ENCODE measurements around the gene MDM4. TPM values are rescaled to one million over a fixed set of nuclear protein-coding genes. Genes with fewer than 3 reads are reported as not detected.

The MDM4 gene
- polyA plus RNA-seq, 2 of the 4 experiments (the other 2 are of a cell fraction) = 4.6 to 48.9 TPM

DNA sequence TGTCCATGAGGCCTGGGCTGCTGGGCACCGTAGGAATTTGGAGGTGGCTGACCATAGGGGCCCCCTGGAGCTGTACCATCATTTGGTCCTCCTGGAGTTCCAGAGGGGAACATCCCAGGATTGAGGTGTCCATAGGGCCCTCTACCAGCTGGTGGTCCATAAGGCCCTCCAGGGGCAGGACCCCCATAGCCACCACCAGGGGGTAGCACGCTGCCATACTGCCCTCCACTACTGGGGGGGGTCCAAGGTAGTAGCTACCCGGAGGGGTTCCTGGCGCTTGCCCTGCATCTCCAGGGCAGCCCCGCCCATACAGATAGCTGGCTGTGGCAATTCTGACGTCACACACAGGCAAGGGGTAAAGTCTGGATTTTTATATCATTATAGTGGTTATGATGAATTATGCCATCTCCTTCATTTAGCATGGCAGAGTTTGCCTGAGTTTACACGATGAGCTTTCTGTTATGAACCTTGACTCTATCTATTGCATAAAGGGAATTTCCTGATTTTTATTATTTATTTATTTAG is 13.2 kb downstream of the MDM4 start:
- DNase-seq (ENCODE audit: low read depth in 1 of 2, low spot score in 1 of 2) (no peak), FAIRE-seq (no peak), ATAC-seq (peak in 1 of 2 experiments; percentile 56; a peak in 4 of 6 replicates)
- H3K27ac ChIP-seq = no peak overlapping the region
- H3K4me3 ChIP-seq = no peak overlapping the region
- CTCF ChIA-PET = interaction anchor here (0.8 to 1.7 kb wide), 7 partner anchors 8 to 278 kb away, joined by 3 to 8 read pairs (median 3); no protein-coding TSS in a partner anchor
- H3K4me1 ChIP-seq = peaks cover 6% of the 10 kb centered on the region; the same call in 2 of the 3 replicates
- WGBS (ENCODE audit: missing lambda C conversion rate) = 91% methylated on average over 5 of the region's 7 CpGs
- POLR2A ChIA-PET = interaction anchor here (4.3 kb wide), 1 partner anchor 13 kb away, joined by 20 read pairs; the partner anchor contains the start of gene MDM4
- TF ChIP-seq NPAS2 (CRISPR knock-in tag; IDR thresholded peaks at IDR 0.05; ENCODE audit: borderline replicate concordance) = no peak
- TF ChIP-seq SREBF2 (IDR thresholded peaks at IDR 0.05) = no peak
- no peak for TF ChIP-seq ZFP36 (IDR thresholded peaks at IDR 0.05; ENCODE audit: borderline replicate concordance, partially characterized antibody)
- TF ChIP-seq, protein P1, sequence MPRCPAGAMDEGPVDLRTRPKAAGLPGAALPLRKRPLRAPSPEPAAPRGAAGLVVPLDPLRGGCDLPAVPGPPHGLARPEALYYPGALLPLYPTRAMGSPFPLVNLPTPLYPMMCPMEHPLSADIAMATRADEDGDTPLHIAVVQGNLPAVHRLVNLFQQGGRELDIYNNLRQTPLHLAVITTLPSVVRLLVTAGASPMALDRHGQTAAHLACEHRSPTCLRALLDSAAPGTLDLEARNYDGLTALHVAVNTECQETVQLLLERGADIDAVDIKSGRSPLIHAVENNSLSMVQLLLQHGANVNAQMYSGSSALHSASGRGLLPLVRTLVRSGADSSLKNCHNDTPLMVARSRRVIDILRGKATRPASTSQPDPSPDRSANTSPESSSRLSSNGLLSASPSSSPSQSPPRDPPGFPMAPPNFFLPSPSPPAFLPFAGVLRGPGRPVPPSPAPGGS (IDR thresholded peaks at IDR 0.05) = no peak
- no peak for TF ChIP-seq POLR2AphosphoS2 (conservative IDR thresholded peaks at IDR 0.05; ENCODE audit: low read length)
- TF ChIP-seq, protein P2, sequence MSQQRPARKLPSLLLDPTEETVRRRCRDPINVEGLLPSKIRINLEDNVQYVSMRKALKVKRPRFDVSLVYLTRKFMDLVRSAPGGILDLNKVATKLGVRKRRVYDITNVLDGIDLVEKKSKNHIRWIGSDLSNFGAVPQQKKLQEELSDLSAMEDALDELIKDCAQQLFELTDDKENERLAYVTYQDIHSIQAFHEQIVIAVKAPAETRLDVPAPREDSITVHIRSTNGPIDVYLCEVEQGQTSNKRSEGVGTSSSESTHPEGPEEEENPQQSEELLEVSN (IDR thresholded peaks at IDR 0.05; ENCODE audit: borderline replicate concordance, low read depth) = no peak
- TF ChIP-seq EP300 (IDR thresholded peaks at IDR 0.05) = no peak
- no peak for TF ChIP-seq FOSL2 (IDR thresholded peaks at IDR 0.05)
- no peak for TF ChIP-seq FOSL2 (CRISPR knock-in tag; IDR thresholded peaks at IDR 0.05)
- no peak for TF ChIP-seq HDAC2 (IDR thresholded peaks at IDR 0.05)
- no peak for TF ChIP-seq FOXS1 (CRISPR knock-in tag; IDR thresholded peaks at IDR 0.05)
- TF ChIP-seq USF2 (IDR thresholded peaks at IDR 0.05) = no peak
- no peak overlapping the region for H3K4me2 ChIP-seq
- H3K9me3 ChIP-seq = no peaks in the 10 kb centered on the region

GRCh38 chr1:204530932-204531331 is 14.7 kb downstream of the MDM4 start:
- 92% methylated on average over 1 of the region's 1 CpG for WGBS (ENCODE audit: missing lambda C conversion rate)
- ChIA-PET POLR2A (no interaction called here), CTCF (interaction anchor here (0.7 to 2.3 kb wide), 5 partner anchors 22 to 276 kb away, joined by 3 to 13 read pairs (median 3); no protein-coding TSS in a partner anchor)
- TF ChIP-seq FOSL2 (IDR thresholded peaks at IDR 0.05) (no peak), FOSL2 (CRISPR knock-in tag; IDR thresholded peaks at IDR 0.05) (no peak), HOXA7 (CRISPR knock-in tag; IDR thresholded peaks at IDR 0.05) (no peak), BHLHE40 (IDR thresholded peaks at IDR 0.05; ENCODE audit: low read depth, low read length) (no peak), NPAS2 (CRISPR knock-in tag; IDR thresholded peaks at IDR 0.05; ENCODE audit: borderline replicate concordance) (no peak), CBX2 (IDR thresholded peaks at IDR 0.05; ENCODE audit: borderline replicate concordance, low read depth) (no peak)
- TF ChIP-seq, protein P2 (IDR thresholded peaks at IDR 0.05; ENCODE audit: borderline replicate concordance, low read depth) = no peak
- H3K4me3 ChIP-seq = no peak overlapping the region
- H3K4me2 ChIP-seq = no peak overlapping the region
- no peaks in the 10 kb centered on the region for H3K9me3 ChIP-seq
- no peak overlapping the region for H3K27ac ChIP-seq
- ATAC-seq (no peak), FAIRE-seq (no peak), DNase-seq (ENCODE audit: low read depth in 1 of 2, low spot score in 1 of 2) (no peak)
- H3K4me1 ChIP-seq = no peaks in the 10 kb centered on the region

DNA sequence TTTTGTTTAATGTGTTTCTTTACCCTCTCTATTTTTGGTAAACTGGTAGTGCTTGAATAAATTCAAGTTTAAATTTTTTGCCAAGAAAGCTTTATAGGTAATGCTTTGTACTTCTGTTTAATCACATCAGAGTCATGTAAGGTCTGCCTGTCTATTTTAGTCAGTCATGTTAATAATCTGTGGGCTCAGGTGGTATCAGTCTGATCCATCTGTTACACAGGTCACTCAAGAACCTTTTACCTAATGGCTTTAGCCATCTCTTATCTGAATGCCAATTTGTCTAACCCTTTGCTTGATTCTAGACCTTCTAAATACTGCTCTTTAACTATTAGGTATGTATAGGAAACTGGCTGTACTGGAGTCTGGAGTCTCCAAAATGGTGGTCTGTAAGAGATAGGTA is 16.6 kb downstream of the MDM4 start:
- Histone ChIP-seq H3K9me3 (no peaks in the 10 kb centered on the region), H3K4me1 (no peaks in the 10 kb centered on the region), H3K27ac (no peak overlapping the region), H3K4me3 (no peak overlapping the region), H3K4me2 (no peak overlapping the region)
- TF ChIP-seq NR3C1 (IDR thresholded peaks at IDR 0.05) (no peak), MAX (IDR thresholded peaks at IDR 0.05) (no peak), CBX2 (IDR thresholded peaks at IDR 0.05; ENCODE audit: borderline replicate concordance, low read depth) (no peak), ZFP36 (IDR thresholded peaks at IDR 0.05; ENCODE audit: borderline replicate concordance, partially characterized antibody) (no peak), RNF2 (IDR thresholded peaks at IDR 0.05; ENCODE audit: borderline replicate concordance, low read depth) (no peak), NPAS2 (CRISPR knock-in tag; IDR thresholded peaks at IDR 0.05; ENCODE audit: borderline replicate concordance) (no peak), EHF (CRISPR knock-in tag; IDR thresholded peaks at IDR 0.05) (no peak), KDM5A (IDR thresholded peaks at IDR 0.05) (no peak), SMC3 (IDR thresholded peaks at IDR 0.05) (no peak), FOSB (CRISPR knock-in tag; IDR thresholded peaks at IDR 0.05) (no peak), PHF8 (IDR thresholded peaks at IDR 0.05; ENCODE audit: borderline replicate concordance, low read depth) (no peak), MAFK (IDR thresholded peaks at IDR 0.05; ENCODE audit: partially characterized antibody) (no peak)
- TF ChIP-seq, protein P2 (IDR thresholded peaks at IDR 0.05; ENCODE audit: borderline replicate concordance, low read depth) = no peak
- TF ChIP-seq, protein P3, sequence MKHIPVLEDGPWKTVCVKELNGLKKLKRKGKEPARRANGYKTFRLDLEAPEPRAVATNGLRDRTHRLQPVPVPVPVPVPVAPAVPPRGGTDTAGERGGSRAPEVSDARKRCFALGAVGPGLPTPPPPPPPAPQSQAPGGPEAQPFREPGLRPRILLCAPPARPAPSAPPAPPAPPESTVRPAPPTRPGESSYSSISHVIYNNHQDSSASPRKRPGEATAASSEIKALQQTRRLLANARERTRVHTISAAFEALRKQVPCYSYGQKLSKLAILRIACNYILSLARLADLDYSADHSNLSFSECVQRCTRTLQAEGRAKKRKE (CRISPR knock-in tag; IDR thresholded peaks at IDR 0.05; ENCODE audit: low read depth) = no peak
- DNase-seq (ENCODE audit: low read depth in 1 of 2, low spot score in 1 of 2) = no peak
- ATAC-seq = no peak
- ChIA-PET POLR2A (no interaction called here), CTCF (interaction anchor here (0.6 to 2.3 kb wide), 4 partner anchors 32 to 543 kb away, joined by 3 to 13 read pairs (median 4); no protein-coding TSS in a partner anchor)
- FAIRE-seq = no peak

Measured in A549 (cell line).